ENCODE data around the gene QKI. TPM values are rescaled to one million over a fixed set of nuclear protein-coding genes. Genes with fewer than 3 reads are reported as not detected.

QKI gene
- total RNA-seq, 1 experiment from 2014 or later, result 176 TPM

DNA sequence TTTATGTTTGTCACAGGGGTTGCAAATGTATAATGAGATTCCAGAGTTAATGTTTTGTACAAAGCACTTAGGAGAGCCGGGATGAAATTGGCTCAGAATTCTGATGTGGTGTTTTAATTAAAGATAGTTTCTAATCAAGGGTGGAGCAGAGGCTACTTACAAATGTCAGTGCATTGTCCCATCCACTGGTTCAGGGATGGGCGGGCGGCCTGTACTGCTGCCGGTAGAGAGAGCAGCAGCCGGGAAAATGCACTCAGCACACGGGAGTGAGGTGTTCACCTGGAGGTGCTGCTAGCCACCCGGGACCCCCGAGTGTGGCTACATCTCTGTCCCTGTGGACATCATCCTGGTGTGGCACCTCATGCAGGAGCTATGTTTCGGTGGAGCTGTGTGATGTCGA lies 193.3 kb downstream of the QKI start:
- H3K9me3 ChIP-seq (ENCODE audit: control insufficient read depth, low read depth, low read length), result no peaks in the 10 kb centered on the region
- no peak overlapping the region for H3K4me3 Mint-ChIP-seq
- no peak overlapping the region for H2BK5ac ChIP-seq (ENCODE audit: insufficient read length, low read length)
- H3K27ac Mint-ChIP-seq, result no peak overlapping the region; a peak in 1 of 7 replicates
- no peak overlapping the region for H3T11ph ChIP-seq (ENCODE audit: low read length)
- peaks cover 0 to 1% of the 10 kb centered on the region in 2 experiments; a peak in 3 of 5 replicates for H3K9me3 Mint-ChIP-seq
- H2AFZ ChIP-seq (ENCODE audit: low read length), result no peak overlapping the region
- H4K8ac ChIP-seq (replicated peaks; ENCODE audit: insufficient read length, low read depth, low read length), result no peak overlapping the region
- no peaks in the 10 kb centered on the region for H3K79me1 ChIP-seq (ENCODE audit: insufficient read depth, low read depth, low read length, poor library complexity, severe bottlenecking)
- no peak overlapping the region for H2BK20ac ChIP-seq (ENCODE audit: low read depth, low read length, poor library complexity, severe bottlenecking)
- no peak overlapping the region for H2BK12ac ChIP-seq (ENCODE audit: insufficient read length, low read depth, low read length)
- H3K27me3 ChIP-seq (ENCODE audit: insufficient read depth, low read length), result no peaks in the 10 kb centered on the region
- DNase-seq, result no peak
- no peak overlapping the region for H3K9ac ChIP-seq (ENCODE audit: extremely low read depth, insufficient read length, low read length)
- no peak overlapping the region for H2BK15ac ChIP-seq (ENCODE audit: low read depth, low read length)
- H2BK120ac ChIP-seq (ENCODE audit: low read depth, low read length, poor library complexity, severe bottlenecking), result no peak overlapping the region
- no peaks in the 10 kb centered on the region for H3K4me1 ChIP-seq (ENCODE audit: insufficient read depth, low read length)
- H2AK5ac ChIP-seq (ENCODE audit: insufficient read length, low read length), result no peak overlapping the region
- no peak overlapping the region for H3K56ac ChIP-seq (ENCODE audit: insufficient read length, low read depth, low read length)
- peaks cover 2% of the 10 kb centered on the region; the same call in 1 of the 2 replicates for H3K27me3 Mint-ChIP-seq (ENCODE audit: low read depth)
- H3K4ac ChIP-seq (ENCODE audit: low read depth, low read length), result no peak overlapping the region
- H3K14ac ChIP-seq (ENCODE audit: insufficient read depth, low read length), result no peak overlapping the region
- H3K79me2 ChIP-seq (ENCODE audit: insufficient read depth, low read length), result no peaks in the 10 kb centered on the region
- no peak overlapping the region for H4K91ac ChIP-seq (ENCODE audit: insufficient read length, low read depth, low read length)
- no peak overlapping the region for H3K18ac ChIP-seq (ENCODE audit: insufficient read length, low read depth, low read length)
- H3K23ac ChIP-seq (ENCODE audit: insufficient read length, low read depth, low read length), result no peak overlapping the region
- H3K27ac ChIP-seq (ENCODE audit: insufficient read length, low read depth, low read length), result no peak overlapping the region
- H3K4me1 Mint-ChIP-seq, result peaks cover 9 to 15% of the 10 kb centered on the region in 2 experiments; a peak in 3 of 4 replicates
- H4K20me1 ChIP-seq (ENCODE audit: control insufficient read depth, insufficient read depth, insufficient read length), result no peaks in the 10 kb centered on the region
- no peak overlapping the region for H4K5ac ChIP-seq (ENCODE audit: insufficient read length, low read depth, low read length)
- no peak overlapping the region for H3K4me2 ChIP-seq (ENCODE audit: insufficient read depth, insufficient read length, low read length)
- TF ChIP-seq, protein P1, sequence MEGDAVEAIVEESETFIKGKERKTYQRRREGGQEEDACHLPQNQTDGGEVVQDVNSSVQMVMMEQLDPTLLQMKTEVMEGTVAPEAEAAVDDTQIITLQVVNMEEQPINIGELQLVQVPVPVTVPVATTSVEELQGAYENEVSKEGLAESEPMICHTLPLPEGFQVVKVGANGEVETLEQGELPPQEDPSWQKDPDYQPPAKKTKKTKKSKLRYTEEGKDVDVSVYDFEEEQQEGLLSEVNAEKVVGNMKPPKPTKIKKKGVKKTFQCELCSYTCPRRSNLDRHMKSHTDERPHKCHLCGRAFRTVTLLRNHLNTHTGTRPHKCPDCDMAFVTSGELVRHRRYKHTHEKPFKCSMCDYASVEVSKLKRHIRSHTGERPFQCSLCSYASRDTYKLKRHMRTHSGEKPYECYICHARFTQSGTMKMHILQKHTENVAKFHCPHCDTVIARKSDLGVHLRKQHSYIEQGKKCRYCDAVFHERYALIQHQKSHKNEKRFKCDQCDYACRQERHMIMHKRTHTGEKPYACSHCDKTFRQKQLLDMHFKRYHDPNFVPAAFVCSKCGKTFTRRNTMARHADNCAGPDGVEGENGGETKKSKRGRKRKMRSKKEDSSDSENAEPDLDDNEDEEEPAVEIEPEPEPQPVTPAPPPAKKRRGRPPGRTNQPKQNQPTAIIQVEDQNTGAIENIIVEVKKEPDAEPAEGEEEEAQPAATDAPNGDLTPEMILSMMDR (conservative IDR thresholded peaks at IDR 0.05), result no peak
- WGBS (ENCODE audit: extremely low coverage, insufficient read length, low lambda C conversion rate), result no CpG with 5 or more reads among the region's 10 CpGs
- no peaks in the 10 kb centered on the region; a peak in 2 of 7 replicates for H3K36me3 Mint-ChIP-seq (ENCODE audit: insufficient read depth in 1 of 3, low read depth in 3 of 3)
- no peaks in the 10 kb centered on the region for H3K23me2 ChIP-seq (ENCODE audit: insufficient read length, low read depth, low read length, poor library complexity, severe bottlenecking)
